Fibroblast of skin of left biceps (primary cell): ENCODE data around the gene ATL1.

Source experiments
- DNase-seq, 2 experiments: peaks; one replicate each; pipeline ENCODE4 v3.0.0-alpha.2; 2013; ENCODE audit warnings: low read depth in 2 of 2

Gene ATL1

GRCh38 chr14:50559990-50560930 is at the start of gene ATL1:
Gene ATL1 (plus strand): TSS chr14:50560145. CDS start chr14:50560266, 121 bp downstream.
- peak; percentile 14 to 21 for DNase-seq

GRCh38 chr14:50510157-50510556 is 49.8 kb upstream of the ATL1 start:
- no peak for DNase-seq

- DNase-seq, result no peak
Observed at GRCh38 chr14:50512463-50512862, 47.5 kb upstream of the ATL1 start.

- DNase-seq, result no peak
Observed at GRCh38 chr14:50516091-50516490, 43.9 kb upstream of the ATL1 start.

- DNase-seq, result peak; percentile 49 to 53
Observed at GRCh38 chr14:50520947-50521815, 38.8 kb upstream of the ATL1 start.

GRCh38 chr14:50521912-50522341 is 38.0 kb upstream of the ATL1 start:
- no peak for DNase-seq

DNA sequence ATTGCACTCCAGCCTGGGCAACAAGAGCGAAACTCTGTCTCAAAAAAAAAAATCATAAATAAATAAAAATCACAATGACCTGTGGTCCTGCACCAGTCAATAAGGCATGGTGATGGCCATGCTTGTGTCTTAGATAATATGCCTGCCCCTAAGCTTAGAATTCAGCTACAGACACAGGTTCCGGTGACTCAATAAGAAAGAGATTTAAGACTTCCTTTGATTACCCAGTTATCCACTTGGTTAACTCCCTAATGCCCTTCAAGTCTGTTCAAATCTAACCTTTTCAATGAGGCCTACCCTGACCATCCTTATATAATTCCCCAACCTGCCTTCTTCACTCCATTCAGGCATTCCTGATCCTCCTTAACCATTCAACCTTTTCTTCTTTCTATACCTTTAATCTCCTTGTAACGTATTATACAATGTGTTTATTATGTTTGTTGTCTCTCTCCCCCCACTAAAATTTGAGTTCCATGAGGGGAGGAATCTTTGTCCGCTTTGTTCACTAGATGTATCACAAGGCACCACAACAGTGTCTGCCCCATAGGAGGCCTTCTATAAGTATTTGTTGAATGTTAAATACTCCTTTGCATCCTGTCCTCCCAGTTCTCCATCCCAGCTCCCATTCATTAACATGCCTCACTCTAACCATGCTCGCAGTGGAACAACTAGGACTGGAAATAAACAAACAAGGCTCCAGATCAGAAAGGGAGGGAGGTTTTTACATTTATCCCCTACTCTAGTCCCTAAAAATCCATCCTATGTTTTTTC is 36.5 kb upstream of the ATL1 start:
- DNase-seq, result no peak

DNA sequence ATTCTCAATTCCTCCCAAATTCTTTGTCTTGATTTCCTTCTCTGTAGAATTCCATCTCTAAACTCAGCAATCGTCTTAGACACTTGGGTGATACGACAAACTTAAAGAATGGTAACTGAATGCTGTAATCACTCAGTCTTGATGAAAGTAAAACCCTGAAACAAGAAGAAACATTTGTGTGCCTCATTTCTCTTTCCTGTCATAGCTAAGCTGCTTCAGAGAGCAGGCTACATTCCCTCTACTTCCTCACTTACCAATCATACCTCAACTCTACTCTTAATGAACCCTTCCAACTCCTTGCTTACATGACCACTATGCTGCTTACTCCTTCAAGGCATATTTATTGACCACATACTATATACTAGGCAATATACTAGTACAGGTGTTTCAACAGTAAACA is 35.9 kb upstream of the ATL1 start:
- DNase-seq, result no peak

DNA sequence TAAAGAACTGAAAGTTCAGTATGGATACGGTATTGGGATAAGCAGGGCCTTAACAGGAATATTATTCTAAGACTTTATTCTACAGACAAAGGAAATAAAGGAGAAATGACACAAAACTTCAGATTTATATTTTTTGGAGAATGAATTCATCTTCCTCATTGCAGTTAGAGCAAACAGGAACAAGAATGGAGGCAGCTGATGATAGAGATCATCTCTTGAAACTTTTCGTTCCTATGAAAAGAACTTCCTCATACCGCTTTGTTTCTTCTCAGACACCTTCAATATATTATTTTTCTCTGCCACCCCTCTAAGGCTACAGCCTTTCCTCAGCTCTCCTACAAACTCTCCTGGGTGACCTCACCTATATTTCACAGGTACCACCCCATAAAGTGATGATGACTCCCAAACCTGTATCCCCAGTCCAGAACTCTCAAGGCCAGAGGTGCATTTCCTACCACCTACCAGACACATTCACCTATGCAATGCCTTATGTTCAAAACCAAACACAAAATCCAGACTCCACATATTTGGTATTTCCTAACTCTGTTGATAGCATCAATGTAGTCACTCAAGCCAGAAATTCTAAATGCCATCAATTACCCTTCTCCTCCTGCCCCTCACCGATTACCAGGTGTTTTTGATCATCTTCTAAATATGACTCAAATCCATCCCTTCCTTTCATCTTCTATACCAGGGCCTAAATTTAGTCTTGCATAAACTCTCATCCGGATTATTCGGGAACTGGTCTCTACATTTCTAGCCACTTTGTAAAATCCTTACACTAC is 35.0 kb upstream of the ATL1 start:
- DNase-seq, result no peak

DNA sequence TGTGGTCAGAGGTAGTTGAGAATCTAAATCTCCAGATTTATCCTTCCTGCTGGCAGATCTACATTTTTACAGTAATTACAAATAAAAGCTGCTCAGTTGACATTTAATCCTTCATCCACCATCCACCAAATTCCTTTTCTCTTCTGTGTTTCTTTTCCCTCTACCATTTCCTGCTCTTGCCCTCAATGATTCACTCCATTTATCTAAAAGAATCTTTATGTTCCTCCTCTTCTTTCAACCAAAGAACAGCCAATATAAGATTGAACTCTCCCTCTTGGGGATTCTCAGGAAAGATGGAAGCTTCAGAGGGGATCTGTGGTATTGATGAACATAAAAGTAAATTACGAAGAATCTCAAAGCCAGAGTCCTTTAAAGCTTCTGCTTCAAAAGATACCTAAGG is 31.9 kb upstream of the ATL1 start:
- peak in 1 of 2 experiments; percentile 33 for DNase-seq

- no peak for DNase-seq
Observed at GRCh38 chr14:50529288-50530179, 30.4 kb upstream of the ATL1 start.

- no peak for DNase-seq
Observed at GRCh38 chr14:50530358-50530757, 29.6 kb upstream of the ATL1 start.

GRCh38 chr14:50530794-50531365 is 29.1 kb upstream of the ATL1 start:
- DNase-seq, result no peak

DNA sequence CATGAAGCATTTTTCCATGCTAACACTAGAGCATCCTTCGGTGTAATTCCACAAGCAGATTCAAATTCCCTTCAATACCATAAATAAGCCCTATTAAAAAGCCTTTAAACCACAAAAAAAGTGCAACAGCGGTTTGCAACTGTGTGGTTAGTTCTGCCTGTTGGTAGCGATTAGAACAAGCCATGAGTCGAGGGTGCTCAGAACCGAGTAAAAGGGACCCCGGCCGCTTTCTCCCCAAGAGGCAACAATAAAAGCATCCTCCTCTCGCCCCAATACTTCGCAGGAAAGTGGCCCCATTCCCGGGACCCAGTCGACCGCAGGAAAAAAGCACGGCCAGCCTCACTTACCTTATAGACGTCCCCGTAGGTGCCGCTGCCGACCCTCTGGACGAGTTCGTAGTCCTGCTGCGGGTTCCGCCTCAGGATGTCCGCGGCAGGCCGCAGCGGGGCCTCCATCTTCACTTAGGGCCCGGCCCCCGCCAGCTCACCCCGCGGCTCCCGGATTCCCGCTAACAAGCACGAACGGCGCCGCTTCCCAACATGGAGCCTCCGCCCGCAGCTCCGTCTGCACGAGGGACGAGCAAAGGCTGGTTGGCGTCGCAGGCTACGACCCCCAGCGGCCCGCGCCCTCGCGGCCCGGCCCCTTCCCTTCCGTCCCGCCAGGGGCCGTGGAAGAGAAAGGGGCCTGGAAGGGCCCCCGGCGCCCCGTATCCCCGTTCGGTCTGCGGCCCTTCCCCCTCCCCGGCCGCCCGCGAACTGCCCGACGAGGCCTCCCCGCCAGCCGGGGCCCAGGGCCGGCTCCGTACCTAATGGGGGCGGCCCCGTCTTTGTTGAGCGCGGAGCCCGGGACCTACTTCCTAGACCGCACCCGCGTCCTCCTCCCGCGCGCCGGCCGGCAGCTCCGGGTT is 28.1 kb upstream of the ATL1 start:
- DNase-seq, result no peak

- peak; percentile 75 to 79 for DNase-seq
Observed at GRCh38 chr14:50532502-50533240, 27.3 kb upstream of the ATL1 start, which contains the start of gene MAP4K5. Gene MAP4K5 (minus strand): TSS chr14:50532569. CDS start chr14:50532049, 520 bp downstream.

GRCh38 chr14:50533241-50533705 is 26.7 kb upstream of the ATL1 start:
- no peak for DNase-seq

- DNase-seq, result no peak
Observed at GRCh38 chr14:50533806-50534205, 26.1 kb upstream of the ATL1 start.
